K562 (cell line): ENCODE measurements around the gene SEC24C. TPM values are rescaled to one million over a fixed set of nuclear protein-coding genes. Genes with fewer than 3 reads are reported as not detected.
A peak's percentile ranks its signal among the peaks of the same experiment; 100 is the strongest.

Experiments
- BCOR ChIP-seq: fragments of 450-650 bp; IDR thresholded peaks from 2 replicates; pipeline ENCODE4 v1.6.1; 2016
- CUX1 ChIP-seq: fragments of 200-800 bp; sonication (Bioruptor generic); IDR thresholded peaks from 2 replicates; pipeline ENCODE4 v1.6.1; 2016; ENCODE audit warnings: missing genetic modification characterization, missing compliant biosample characterization
- HDGF ChIP-seq: fragments of 450-650 bp; IDR thresholded peaks from 2 replicates; pipeline ENCODE4 v1.6.1; 2016
- IRF2 ChIP-seq: sonication (generic); formaldehyde crosslinking; IDR thresholded peaks from 2 replicates; pipeline ENCODE4 v1.8.1; 2022; ENCODE audit warnings: mild to moderate bottlenecking, missing genetic modification reagents
- NR2C1 ChIP-seq, 2 experiments: fragments of 450-650 bp; IDR thresholded peaks; 2 replicates each; pipeline ENCODE4 v1.6.1; 2017; ENCODE audit warnings: mild to moderate bottlenecking in 2 of 2, antibody characterized with exemption in 1 of 2, inconsistent platforms in 1 of 2, missing compliant biosample characterization in 1 of 2, missing genetic modification characterization in 1 of 2
- RNF2 ChIP-seq: sonication (generic); IDR thresholded peaks from 2 replicates; pipeline ENCODE4 v1.6.1; 2016
- RUNX1 ChIP-seq: sonication (generic); IDR thresholded peaks from 2 replicates; pipeline ENCODE4 v1.6.1; 2016; ENCODE audit warnings: antibody characterized with exemption, low read depth
- SMAD4 ChIP-seq: fragments of 250-450 bp; sonication (Bioruptor Pico); conservative IDR thresholded peaks from 2 replicates; pipeline ENCODE4 v1.8.0; 2021; ENCODE audit warnings: inconsistent platforms, mild to moderate bottlenecking, moderate library complexity
- ZKSCAN3 ChIP-seq: fragments of 250-450 bp; sonication (Bioruptor Pico); IDR thresholded peaks from 2 replicates; pipeline ENCODE4 v1.4.0; 2020
- ZNF395 ChIP-seq: fragments of 200-800 bp; sonication (Bioruptor generic); IDR thresholded peaks from 2 replicates; pipeline ENCODE4 v1.6.1; 2017; ENCODE audit warnings: missing genetic modification characterization, missing compliant biosample characterization
- ZNF639 ChIP-seq, 2 experiments: fragments of 200-800 bp in 1 of 2; sonication (Bioruptor generic) in 1 of 2; sonication (generic) in 1 of 2; formaldehyde crosslinking in 1 of 2; IDR thresholded peaks in 1 of 2; conservative IDR thresholded peaks in 1 of 2; 2 replicates each; pipeline versions ENCODE4 v1.5.0 to v1.6.1; 2016 to 2020; ENCODE audit warnings: missing compliant biosample characterization in 1 of 2, missing genetic modification characterization in 1 of 2, missing genetic modification reagents in 1 of 2
- polyA plus RNA-seq, 8 experiments: library from polyadenylated mRNA; depleted of rRNA in 4 of 8; stranded (reverse) in 5 of 8; unstranded in 3 of 8; fragments of >200 nt; fragmentation: Nextera tagmentation in 2 of 8; fragmentation: Illumina TruSeq in 1 of 8; extraction: Ambion mirVana in 2 of 8; extraction: Trizol in 1 of 8; gene quantifications; 2 replicates each; pipeline versions ENCODE4 v1.2.1 to v1.2.3, GENCODE V29; 2011 to 2014; ENCODE audit warnings: inconsistent platforms in 1 of 8, missing spikeins in 1 of 8
- total RNA-seq, 7 experiments: library from RNA; depleted of rRNA in 6 of 7; stranded (reverse); fragments of >200 nt in 6 of 7; fragmentation: Illumina TruSeq in 2 of 7; extraction: Trizol in 2 of 7; gene quantifications; 2 replicates each; pipeline versions ENCODE4 v1.2.1 to v1.2.3, GENCODE V29; 2011 to 2021; ENCODE audit warnings: low replicate concordance in 1 of 7
- TF ChIP-seq, protein P1 (sequence below): sonication (generic); formaldehyde crosslinking; IDR thresholded peaks from 2 replicates; pipeline ENCODE4 v1.8.1; 2023; ENCODE audit warnings: mild to moderate bottlenecking, missing genetic modification reagents
- TF ChIP-seq, protein P2 (sequence below): fragments of 150-350 bp; conservative IDR thresholded peaks from 2 replicates; pipeline ENCODE4 v1.6.1; 2014; ENCODE audit warnings: low read length

SEC24C gene
- total and polyA plus RNA-seq, 9 of the 15 experiments (the other 6 are each of a cell fraction or from before 2014, with no cell fraction given) = 19.0 to 115 (median 70.5) TPM

DNA sequence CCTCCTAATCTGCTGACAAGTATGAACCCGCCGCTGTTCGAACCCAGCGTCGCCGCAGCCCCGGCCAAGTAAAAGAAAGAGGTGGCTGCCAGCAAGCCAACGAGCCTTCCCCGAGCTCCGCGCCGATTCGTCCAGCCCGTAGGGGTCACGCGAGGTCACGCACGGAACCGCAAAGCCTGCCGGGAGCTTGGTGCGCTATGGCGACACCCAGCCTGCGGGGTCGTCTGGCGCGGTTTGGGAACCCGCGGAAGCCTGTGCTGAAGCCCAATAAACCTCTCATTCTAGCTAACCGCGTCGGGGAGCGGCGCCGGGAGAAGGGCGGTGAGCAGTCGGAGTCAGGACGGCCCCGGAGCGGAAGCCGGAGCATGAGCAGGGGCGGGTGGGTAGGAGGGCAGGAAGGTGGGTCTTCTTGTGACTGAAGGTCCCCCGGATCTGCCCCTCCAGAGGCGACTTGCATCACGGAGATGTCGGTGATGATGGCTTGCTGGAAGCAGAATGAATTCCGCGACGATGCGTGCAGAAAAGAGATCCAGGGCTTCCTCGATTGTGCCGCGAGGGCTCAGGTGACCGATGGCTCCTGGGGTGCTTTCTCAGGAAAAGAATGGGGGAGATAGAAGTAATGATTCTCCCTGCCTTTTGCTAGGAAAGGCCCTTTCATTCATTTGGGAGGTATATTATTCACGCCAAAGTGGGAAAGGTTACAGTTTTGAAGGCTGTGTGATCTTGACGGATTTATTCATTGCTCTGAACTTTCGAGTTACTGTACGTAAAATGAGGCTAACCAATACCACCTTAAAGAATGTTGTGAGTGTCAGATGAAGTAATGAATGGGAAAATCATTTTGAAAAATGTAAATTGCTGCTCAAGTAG lies 37.9 kb downstream of the SEC24C start, which contains the start of gene CHCHD1 (continued):
- TF ChIP-seq, protein P1, sequence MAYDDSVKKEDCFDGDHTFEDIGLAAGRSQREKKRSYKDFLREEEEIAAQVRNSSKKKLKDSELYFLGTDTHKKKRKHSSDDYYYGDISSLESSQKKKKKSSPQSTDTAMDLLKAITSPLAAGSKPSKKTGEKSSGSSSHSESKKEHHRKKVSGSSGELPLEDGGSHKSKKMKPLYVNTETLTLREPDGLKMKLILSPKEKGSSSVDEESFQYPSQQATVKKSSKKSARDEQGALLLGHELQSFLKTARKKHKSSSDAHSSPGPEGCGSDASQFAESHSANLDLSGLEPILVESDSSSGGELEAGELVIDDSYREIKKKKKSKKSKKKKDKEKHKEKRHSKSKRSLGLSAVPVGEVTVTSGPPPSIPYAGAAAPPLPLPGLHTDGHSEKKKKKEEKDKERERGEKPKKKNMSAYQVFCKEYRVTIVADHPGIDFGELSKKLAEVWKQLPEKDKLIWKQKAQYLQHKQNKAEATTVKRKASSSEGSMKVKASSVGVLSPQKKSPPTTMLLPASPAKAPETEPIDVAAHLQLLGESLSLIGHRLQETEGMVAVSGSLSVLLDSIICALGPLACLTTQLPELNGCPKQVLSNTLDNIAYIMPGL (CRISPR knock-in tag) = no peak; the same call in 1 of the 2 replicates
- TF ChIP-seq BCOR (peak; percentile 36; the same call in 1 of the 2 replicates), NR2C1 (IDR thresholded peaks at IDR 0.05) (peak; percentile 97), NR2C1 (tag; IDR thresholded peaks at IDR 0.05) (peak; percentile 99), ZNF639 (CRISPR knock-in tag; conservative IDR thresholded peaks at IDR 0.05 in 1 of 2, IDR thresholded peaks at IDR 0.05 in 1 of 2) (peak in 1 of 2 experiments; percentile 64; a peak in 1 of 4 replicates), CUX1 (CRISPR knock-in tag) (no peak), IRF2 (no peak), ZNF395 (CRISPR knock-in tag) (peak; percentile 69; the same call in 1 of the 2 replicates), HDGF (no peak), ZKSCAN3 (CRISPR knock-in tag) (no peak), RUNX1 (no peak), SMAD4 (0 out of 2 replicates have a peak, but pooled peaks have one; percentile 62), RNF2 (peak; percentile 52)
- TF ChIP-seq, protein P2, sequence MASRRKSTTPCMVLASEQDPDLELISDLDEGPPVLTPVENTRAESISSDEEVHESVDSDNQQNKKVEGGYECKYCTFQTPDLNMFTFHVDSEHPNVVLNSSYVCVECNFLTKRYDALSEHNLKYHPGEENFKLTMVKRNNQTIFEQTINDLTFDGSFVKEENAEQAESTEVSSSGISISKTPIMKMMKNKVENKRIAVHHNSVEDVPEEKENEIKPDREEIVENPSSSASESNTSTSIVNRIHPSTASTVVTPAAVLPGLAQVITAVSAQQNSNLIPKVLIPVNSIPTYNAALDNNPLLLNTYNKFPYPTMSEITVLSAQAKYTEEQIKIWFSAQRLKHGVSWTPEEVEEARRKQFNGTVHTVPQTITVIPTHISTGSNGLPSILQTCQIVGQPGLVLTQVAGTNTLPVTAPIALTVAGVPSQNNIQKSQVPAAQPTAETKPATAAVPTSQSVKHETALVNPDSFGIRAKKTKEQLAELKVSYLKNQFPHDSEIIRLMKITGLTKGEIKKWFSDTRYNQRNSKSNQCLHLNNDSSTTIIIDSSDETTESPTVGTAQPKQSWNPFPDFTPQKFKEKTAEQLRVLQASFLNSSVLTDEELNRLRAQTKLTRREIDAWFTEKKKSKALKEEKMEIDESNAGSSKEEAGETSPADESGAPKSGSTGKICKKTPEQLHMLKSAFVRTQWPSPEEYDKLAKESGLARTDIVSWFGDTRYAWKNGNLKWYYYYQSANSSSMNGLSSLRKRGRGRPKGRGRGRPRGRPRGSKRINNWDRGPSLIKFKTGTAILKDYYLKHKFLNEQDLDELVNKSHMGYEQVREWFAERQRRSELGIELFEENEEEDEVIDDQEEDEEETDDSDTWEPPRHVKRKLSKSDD = 0 out of 2 replicates have a peak, but pooled peaks have one; percentile 46
